ENCODE measurements around the gene UBE2F. TPM values are rescaled to one million over a fixed set of nuclear protein-coding genes. Genes with fewer than 3 reads are reported as not detected.

Gene UBE2F
- total RNA-seq, 1 experiment from 2014 or later: 44.9 TPM

DNA sequence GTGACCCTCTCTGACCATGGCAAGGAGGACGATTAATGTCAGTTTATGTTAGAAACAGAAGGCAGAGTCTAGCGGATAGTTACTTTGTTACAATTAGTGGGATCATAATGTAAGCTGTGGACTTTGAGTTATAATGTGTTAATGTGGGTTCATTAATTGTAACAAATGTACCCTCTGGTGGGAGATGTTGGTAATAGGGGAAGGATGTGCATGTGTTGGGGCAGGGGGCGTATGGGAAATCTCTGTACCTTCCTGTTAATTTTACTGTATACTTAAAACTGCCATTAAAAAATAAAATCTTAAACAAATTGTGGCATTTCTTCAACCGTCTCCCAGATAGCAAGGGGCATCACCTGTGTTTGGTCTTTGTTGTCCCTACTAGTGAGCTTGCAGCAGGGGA lies 4.8 kb downstream of the UBE2F start:
- Histone ChIP-seq H3K4me3 (ENCODE audit: low read depth in 2 of 2, low read length in 2 of 2) (no peak overlapping the region), H3K27me3 (ENCODE audit: control insufficient read depth, insufficient read depth, low read length) (no peaks in the 10 kb centered on the region), H3K27ac (ENCODE audit: low read length) (no peak overlapping the region), H3K36me3 (ENCODE audit: control insufficient read depth, insufficient read depth, low read length) (peaks cover 2% of the 10 kb centered on the region; the same call in 1 of the 2 replicates), H3K4me1 (ENCODE audit: control insufficient read depth, insufficient read depth, low read length) (peaks cover 14% of the 10 kb centered on the region), H3K9me3 (ENCODE audit: control insufficient read depth, insufficient read depth, low read depth, low read length) (no peaks in the 10 kb centered on the region)
- CTCF ChIA-PET: interaction anchor here (0.7 kb wide), 1 partner anchor 135 kb away, joined by 3 read pairs; no protein-coding TSS in a partner anchor
- ATAC-seq: no peak
- POLR2A ChIA-PET: no interaction called here
- in situ Hi-C loops (cut with HindIII; ENCODE audit: low pct_unique_long_range_greater_than_20kb, low sequenced_read_pairs): no loop called here
- TF ChIP-seq POLR2AphosphoS5 (IDR thresholded peaks at IDR 0.05; ENCODE audit: low read depth, low read length): no peak
- TF ChIP-seq, protein P1, sequence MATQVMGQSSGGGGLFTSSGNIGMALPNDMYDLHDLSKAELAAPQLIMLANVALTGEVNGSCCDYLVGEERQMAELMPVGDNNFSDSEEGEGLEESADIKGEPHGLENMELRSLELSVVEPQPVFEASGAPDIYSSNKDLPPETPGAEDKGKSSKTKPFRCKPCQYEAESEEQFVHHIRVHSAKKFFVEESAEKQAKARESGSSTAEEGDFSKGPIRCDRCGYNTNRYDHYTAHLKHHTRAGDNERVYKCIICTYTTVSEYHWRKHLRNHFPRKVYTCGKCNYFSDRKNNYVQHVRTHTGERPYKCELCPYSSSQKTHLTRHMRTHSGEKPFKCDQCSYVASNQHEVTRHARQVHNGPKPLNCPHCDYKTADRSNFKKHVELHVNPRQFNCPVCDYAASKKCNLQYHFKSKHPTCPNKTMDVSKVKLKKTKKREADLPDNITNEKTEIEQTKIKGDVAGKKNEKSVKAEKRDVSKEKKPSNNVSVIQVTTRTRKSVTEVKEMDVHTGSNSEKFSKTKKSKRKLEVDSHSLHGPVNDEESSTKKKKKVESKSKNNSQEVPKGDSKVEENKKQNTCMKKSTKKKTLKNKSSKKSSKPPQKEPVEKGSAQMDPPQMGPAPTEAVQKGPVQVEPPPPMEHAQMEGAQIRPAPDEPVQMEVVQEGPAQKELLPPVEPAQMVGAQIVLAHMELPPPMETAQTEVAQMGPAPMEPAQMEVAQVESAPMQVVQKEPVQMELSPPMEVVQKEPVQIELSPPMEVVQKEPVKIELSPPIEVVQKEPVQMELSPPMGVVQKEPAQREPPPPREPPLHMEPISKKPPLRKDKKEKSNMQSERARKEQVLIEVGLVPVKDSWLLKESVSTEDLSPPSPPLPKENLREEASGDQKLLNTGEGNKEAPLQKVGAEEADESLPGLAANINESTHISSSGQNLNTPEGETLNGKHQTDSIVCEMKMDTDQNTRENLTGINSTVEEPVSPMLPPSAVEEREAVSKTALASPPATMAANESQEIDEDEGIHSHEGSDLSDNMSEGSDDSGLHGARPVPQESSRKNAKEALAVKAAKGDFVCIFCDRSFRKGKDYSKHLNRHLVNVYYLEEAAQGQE (IDR thresholded peaks at IDR 0.05; ENCODE audit: insufficient read depth in 1 of 2, low read depth in 2 of 2, low read length in 1 of 2): no peak
- no peak for TF ChIP-seq SIN3A (IDR thresholded peaks at IDR 0.05; ENCODE audit: borderline replicate concordance, insufficient read depth, low read depth, low read length)
- no peak for TF ChIP-seq TCF7L2 (IDR thresholded peaks at IDR 0.05; ENCODE audit: low read depth, low read length)
- TF ChIP-seq, protein P2, sequence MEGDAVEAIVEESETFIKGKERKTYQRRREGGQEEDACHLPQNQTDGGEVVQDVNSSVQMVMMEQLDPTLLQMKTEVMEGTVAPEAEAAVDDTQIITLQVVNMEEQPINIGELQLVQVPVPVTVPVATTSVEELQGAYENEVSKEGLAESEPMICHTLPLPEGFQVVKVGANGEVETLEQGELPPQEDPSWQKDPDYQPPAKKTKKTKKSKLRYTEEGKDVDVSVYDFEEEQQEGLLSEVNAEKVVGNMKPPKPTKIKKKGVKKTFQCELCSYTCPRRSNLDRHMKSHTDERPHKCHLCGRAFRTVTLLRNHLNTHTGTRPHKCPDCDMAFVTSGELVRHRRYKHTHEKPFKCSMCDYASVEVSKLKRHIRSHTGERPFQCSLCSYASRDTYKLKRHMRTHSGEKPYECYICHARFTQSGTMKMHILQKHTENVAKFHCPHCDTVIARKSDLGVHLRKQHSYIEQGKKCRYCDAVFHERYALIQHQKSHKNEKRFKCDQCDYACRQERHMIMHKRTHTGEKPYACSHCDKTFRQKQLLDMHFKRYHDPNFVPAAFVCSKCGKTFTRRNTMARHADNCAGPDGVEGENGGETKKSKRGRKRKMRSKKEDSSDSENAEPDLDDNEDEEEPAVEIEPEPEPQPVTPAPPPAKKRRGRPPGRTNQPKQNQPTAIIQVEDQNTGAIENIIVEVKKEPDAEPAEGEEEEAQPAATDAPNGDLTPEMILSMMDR (IDR thresholded peaks at IDR 0.05): no peak
- no TSS peak for BruUV-seq (replicated peaks)
- DNase-seq (ENCODE audit: low read depth, low spot score): no peak
- intact Hi-C loops (cut with micrococcal nuclease; ENCODE audit: unreplicated experiment): no loop called here

DNA sequence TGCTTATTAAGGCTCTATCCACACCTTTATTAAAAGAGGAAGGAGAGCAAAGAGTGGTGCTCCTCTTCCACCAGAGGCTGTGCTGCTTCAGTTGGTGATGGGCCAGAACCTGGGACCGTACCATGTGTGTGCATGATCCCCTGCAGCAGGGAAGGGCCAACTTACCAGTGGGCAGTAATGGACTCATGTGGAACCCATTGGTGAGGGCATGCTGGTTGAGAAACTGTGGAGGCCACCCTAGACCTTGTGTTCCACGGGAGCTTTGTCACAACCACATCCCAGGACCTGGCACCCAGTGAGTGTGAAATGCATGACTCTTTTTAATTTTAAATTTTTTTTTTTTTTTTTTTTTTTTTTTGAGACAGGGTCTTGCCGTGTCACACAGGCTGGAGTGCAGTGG lies 5.4 kb downstream of the UBE2F start:
- in situ Hi-C loops (cut with HindIII; ENCODE audit: low pct_unique_long_range_greater_than_20kb, low sequenced_read_pairs) (no loop called here), intact Hi-C loops (cut with micrococcal nuclease; ENCODE audit: unreplicated experiment) (no loop called here)
- BruUV-seq (replicated peaks): no TSS peak
- DNase-seq (ENCODE audit: low read depth, low spot score): no peak
- Histone ChIP-seq H3K9me3 (ENCODE audit: control insufficient read depth, insufficient read depth, low read depth, low read length) (no peaks in the 10 kb centered on the region), H3K36me3 (ENCODE audit: control insufficient read depth, insufficient read depth, low read length) (peaks cover 2% of the 10 kb centered on the region; the same call in 1 of the 2 replicates), H3K27ac (ENCODE audit: low read length) (no peak overlapping the region), H3K4me1 (ENCODE audit: control insufficient read depth, insufficient read depth, low read length) (peaks cover 14% of the 10 kb centered on the region), H3K27me3 (ENCODE audit: control insufficient read depth, insufficient read depth, low read length) (no peaks in the 10 kb centered on the region), H3K4me3 (ENCODE audit: low read depth in 2 of 2, low read length in 2 of 2) (no peak overlapping the region)
- ChIA-PET POLR2A (no interaction called here), CTCF (interaction anchor here (0.7 kb wide), 1 partner anchor 135 kb away, joined by 3 read pairs; no protein-coding TSS in a partner anchor)
- no peak for ATAC-seq
- TF ChIP-seq, protein P2 (IDR thresholded peaks at IDR 0.05): no peak
- TF ChIP-seq TCF7L2 (IDR thresholded peaks at IDR 0.05; ENCODE audit: low read depth, low read length) (no peak), POLR2AphosphoS5 (IDR thresholded peaks at IDR 0.05; ENCODE audit: low read depth, low read length) (no peak), SIN3A (IDR thresholded peaks at IDR 0.05; ENCODE audit: borderline replicate concordance, insufficient read depth, low read depth, low read length) (no peak)
- TF ChIP-seq, protein P1 (IDR thresholded peaks at IDR 0.05; ENCODE audit: insufficient read depth in 1 of 2, low read depth in 2 of 2, low read length in 1 of 2): no peak
